Stimulated activated CD4-positive, alpha-beta T cell treated with anti-CD3 and anti-CD28 coated beads, Interleukin-1b, Interleukin-23, amount 100 ng/mL, for 48 hours (primary cell): ENCODE measurements around the gene RNF135.
"Not testable (repeated sequence)": the region's sequence is repeated elsewhere in the genome, so short reads cannot be mapped to it uniquely, and the experiment has no call there.

Experiments
- DNase-seq: peaks from one replicate; pipeline ENCODE4 v3.0.0-alpha.2; 2020

The RNF135 gene

DNA sequence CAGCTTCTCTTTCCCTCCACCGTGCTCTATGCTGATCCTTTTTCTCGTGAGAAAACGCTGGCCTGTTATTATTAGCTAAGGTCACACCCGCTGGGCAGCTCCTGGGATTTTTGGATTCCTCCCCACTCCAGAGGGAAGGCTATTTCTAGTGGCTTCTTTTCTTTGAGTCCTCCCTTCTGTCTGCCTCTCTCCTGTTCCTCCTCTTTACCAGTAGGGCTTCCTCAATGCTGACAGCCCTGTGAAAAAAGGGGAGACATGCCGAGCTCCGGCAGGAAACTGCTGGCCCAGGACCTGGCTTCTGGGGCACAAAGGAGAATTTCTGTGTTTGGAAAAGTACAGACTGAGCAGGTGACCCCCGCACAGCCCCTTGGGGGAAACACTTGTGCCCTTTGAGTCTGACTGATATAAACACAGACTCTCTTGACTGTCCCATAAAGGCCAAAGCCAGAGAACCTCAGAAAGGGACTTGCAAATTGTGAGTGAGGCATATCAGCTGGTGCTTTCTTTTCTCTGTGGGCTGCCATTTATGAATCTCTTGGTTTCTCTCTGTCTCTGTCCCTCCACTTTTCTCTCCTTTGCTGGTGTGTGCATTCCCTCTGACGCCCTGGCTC is 14.0 kb upstream of the RNF135 start:
- DNase-seq: no peak

DNA sequence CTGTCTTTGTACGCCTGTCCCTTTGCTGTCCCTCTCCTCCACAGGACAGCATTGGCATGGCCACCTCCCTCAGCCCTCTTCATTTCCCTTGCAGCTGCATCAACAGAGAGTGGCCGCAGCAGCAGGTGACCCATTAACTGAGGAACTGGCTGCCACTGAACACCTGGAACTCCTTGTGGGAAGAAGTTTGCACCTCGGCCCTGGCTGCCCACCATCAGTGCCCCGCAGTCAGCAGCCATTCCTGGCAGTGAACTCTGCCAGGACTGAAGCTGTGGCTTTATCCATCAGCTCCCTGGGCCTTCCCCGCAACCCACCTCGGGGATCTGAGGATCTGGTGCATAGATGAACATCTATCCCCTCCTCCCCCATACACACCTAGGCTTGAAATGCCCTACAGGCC is 13.1 kb upstream of the RNF135 start:
- no peak for DNase-seq

DNA sequence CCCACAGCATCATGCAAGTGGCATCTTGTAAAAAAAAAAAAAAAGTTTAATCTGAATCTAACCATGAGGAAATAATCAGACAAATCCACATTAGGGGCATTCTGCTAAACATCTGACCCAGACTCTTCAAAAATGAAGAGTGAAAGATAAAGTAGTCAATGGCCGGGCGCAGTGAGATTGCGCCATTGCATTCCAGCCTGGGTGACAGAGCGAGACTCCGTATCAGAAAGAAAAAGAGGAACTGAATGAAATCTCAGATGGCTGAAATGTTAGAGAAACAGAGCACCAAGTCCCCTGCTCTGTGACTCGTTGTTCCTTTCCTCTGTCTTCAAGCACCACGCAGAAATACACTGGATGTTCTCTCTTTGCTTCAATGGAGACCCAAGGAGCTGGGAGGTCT is 12.7 kb upstream of the RNF135 start:
- no peak for DNase-seq

DNA sequence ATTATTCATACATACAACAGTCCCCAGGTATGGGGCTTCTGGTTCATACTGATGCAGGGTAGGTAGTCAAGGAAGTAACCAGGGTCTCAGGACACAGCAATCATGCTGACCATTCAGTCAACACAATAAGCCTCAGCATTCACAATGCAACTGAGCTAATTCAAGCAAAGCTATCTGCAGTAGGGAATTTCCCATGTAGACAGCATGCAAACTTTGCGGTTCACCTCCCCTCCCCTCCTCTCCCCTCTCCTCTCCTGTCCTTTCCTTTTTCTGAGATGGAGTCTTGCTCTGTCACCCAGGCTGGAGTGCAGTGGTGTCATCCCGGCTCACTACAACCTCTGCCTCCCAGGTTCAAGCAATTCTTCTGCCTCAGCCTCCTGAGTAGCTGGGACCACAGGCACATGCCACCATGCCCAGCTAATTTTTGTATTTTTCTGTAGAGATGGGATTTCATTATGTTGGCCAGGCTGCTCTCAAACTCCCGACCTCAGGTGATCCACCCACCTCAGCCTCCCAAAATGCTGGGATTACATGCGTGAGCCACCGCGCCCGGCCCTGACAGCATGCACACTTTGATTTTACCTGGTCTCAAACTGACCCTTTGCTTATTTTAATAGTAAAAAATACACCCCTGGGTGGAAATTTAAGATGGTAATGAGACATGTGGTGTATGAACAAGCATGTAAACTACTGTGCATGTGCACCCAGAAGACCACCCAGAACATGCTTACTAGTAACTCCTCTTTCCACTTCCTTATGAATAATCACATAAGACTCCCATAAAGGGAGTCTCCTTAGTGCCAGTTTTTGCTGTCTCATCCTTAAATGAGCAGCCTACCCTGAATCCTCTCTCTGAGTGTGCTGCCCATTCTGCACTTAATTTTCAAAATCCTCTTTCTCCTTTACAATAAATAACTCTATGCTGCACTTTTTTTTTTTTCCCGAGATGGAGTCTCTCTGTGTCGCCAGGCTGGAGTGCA is 9.3 kb upstream of the RNF135 start:
- DNase-seq: no peak

DNA sequence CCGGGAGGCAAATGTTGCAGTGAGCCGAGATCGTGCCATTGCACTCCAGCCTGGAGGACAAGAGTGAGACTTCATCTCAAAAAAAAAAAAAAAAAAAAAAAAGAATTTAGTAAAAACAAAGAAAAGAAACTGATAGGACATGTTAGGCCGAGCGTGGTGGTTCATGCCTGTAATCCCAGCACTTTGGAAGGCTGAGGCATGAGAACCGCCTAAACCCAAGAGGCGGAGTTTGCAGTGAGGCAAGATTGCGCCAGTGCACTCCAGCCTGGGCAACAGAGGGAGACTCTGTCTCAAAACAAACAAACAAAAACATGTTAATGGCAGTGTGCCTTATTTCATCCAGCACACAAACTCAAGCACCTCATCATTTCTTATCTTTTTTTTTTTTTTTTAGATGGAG is 6.5 kb upstream of the RNF135 start:
- not testable (repeated sequence) for DNase-seq

DNA sequence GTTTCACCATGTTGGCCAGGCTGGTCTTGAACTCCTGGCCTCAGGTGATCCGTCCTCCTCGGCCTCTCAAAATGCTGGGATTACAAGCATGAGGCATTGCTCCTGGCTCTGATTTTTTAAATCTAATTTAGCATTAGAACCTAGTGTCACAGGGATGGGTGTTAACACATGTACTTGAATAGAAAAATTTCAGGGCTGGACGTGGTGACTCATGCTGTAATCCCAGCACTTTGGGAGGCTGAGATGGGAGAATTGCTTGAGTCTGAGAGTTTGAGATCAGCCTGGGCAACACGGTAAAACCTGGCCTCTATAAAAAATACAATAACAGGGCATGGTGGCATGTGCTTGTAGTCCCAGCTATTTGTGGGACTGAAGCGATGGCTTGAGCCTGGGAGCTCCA is 6.0 kb upstream of the RNF135 start:
- no peak for DNase-seq

DNA sequence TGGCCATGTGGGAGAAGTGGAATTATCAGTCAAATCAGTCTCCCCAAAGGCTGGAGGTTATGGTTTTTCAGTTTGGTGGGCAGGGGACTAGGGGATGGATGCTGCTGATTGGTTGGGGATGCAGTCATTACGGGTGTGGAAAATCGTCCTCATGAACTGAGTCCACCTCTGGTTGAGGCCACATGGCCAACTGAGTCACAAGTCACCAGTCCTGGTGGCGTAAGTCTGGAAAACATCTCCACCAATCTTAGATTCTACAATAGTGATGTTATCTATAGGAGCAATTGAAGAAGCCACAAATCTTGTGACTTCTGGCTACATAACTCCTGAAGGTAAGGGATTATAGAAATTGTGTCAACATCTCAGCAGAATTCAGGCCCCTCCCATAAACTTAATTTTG is 5.2 kb upstream of the RNF135 start:
- no peak for DNase-seq

DNA sequence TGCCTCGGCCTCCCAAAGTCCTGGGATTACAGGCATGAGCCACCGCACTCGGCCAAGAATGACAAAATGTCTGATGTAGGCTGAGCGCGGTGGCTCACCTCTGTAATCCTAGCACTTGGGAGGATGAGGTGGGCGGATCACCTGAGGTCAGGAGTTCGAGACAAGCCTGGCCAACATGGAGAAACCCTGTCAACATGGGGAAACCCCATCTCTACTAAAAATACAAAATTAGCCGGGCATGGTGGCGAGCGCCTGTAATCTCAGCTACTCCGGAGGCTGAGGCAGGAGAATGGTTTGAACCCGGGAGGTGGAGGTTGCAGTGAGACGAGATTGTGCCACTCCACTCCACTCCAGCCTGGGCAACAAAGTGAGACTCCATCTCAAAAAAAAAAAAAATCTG is 2.9 kb upstream of the RNF135 start:
- not testable (repeated sequence) for DNase-seq

DNA sequence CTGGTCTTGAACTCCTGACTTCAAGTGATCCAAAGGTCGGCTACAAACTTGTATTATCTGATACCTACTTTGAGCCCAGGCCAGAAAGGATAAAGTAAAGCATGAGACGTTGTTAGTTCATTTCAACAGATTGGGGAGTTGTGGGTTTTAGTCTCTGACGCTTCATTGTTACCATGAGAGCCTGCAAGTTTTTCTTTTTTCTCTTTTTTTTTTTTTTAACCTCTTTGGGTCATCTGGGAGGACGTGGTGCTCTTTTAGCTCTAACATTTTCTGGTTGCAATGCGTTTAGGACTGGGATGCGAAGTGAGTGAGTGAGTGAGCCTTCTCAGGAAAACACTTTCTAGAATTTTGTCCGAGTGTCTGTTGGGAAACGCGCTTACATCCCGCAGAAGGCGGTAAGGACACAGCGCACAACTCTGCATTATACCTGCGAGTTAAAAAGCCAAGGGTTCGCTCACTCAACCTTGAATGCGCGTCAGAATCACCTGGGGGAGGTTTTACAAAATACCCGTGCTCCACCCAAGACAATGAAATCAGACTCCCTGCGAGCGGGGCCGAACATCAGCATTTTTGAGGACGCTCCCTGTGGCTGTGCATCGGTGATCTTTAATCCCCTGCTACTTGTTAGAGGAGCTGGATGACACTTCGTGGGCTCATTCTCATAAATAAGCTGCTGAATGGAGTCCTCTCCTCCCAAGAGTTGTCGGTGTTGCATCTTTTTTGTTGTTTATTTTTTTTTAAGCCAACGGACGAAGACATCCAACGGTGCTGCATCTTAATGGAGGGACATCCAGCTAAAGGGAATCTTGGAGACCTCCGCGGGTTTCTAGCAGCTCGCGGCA is 629 bp upstream of the RNF135 start:
- DNase-seq: peak; percentile 7

DNA sequence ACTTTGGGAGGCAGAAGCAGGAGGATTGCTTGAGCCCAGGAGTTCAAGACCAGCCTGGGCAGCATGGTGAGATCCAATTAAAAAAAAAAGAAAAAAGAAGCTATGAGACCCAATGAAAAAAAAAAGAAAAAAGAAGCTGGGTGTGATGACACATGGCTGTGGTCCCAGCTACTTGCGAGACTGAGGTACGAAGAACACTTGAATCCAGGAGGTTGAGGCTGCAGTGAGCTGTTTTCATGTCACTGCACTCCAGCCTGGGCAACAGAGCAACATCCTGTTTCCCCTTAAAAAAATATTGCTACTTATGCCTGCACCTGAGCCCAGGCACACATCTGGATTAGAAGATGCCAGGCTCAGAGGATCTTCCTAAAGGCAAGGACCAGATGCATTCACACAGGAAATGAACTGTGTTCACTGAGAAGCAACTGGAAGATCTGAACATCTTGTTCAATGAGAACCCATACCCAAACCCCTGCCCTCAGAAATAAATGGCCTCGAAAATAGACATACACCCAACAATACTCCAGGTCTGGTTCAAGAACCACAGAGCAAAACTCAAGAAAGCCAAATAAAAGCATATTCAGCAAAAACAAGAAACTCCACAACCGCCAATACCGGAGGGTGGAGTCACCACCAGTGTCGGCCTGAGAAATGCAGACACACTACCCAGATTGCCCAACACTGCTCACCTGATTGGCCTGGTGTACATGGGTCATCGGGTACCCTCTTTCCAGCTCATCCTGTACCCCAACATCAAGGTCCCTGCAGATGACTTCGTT is 4.4 kb downstream of the RNF135 start:
- DNase-seq: no peak

DNA sequence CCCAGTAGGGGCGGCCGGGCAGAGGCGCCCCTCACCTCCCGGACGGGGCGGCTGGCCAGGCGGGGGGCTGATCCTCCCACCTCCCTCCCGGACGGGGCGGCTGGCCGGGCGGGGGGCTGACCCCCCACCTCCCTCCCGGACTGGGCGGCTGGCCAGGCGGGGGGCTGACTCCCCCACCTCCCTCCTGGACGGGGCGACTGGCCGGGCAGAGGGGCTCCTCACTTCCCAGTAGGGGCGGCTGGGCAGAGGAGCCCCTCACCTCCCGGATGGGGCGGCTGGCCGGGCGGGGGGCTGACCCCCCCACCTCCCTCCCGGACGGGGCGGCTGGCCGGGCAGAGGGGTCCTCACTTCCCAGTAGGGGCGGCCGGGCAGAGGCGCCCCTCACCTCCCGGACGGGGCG is 9.1 kb downstream of the RNF135 start:
- not testable (repeated sequence) for DNase-seq

DNA sequence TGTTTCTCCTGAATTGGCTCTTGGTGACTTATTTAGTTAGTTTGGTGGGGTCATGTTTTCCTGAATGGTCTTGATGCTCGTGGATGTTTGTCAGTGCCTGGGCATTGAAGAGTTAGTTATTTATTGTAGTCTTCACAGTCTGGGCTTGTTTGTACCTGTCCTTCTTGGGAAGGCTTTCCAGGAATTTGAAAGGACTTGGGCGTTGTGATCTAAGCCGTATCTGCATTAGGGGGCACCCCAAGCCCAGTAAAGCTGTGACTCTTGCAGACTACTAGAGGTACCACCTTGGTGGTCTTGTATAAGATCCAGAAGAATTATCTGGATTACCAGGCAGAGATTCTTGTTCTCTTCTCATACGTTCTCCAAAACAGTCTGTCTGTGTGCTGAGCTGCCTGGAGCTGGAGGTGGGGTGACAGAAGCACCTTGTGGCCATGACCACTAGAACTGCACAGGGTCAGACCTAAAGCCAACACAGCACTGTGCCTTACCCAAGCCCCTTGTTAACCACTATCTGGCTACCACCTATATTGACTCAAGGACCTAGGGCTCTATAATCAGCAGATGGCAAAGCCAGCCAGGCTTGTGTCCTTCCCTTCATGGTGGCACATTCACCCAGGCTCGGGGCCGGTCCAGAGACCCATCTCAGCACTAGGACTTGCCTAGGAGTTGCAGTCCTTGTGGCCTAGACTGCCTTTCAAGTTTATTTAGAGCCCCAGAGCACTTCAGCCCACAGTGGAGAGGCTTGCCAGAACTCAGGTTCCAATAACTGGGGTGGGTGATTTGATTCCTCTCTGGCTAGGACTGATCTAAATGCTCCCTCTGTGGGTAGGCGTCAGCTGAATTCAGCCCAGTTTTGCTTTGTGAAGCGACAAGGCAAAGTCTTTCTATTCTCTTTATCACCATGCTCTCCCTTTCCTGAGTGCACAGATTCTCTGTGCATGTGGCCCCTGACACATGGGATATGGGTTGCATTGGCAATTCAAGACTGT is 11.0 kb downstream of the RNF135 start:
- no peak for DNase-seq

DNA sequence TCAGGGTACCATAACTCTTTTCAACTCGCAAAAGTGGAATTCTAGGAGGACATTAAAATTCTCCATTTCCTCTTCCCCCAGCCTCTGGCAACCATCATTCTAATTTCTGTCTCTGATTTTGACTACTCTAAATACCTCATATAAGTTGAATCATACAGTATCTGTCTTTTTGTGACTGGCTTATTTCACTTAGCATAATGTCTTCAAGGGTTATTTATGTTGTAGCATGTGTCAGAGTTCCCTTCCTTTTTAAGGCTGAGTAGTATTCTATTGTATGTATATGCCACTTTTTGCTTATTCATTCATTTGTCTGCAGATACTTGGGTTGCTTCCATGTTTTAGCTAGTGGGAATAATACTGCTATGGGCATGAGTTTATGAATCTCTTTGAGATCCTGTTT is 12.0 kb downstream of the RNF135 start:
- DNase-seq: no peak

DNA sequence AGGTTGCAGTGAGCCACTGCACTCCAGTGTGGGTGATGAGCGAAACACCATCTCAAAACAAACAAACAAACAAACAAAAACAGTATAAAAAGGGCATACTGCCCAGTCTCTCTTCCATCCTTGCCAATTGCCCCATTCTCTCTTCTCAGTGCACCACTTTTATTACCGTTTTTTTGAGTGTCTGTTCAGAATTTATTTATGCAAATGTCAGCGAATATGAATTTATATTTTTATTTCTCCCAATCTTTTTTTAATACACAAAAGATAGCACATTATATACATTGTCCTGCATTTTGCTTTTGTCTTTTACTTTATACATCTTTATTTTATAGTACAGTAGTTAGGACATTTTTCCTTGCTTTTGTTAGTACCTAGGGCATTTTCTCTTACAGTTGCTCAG is 19.6 kb downstream of the RNF135 start:
- no peak for DNase-seq

DNA sequence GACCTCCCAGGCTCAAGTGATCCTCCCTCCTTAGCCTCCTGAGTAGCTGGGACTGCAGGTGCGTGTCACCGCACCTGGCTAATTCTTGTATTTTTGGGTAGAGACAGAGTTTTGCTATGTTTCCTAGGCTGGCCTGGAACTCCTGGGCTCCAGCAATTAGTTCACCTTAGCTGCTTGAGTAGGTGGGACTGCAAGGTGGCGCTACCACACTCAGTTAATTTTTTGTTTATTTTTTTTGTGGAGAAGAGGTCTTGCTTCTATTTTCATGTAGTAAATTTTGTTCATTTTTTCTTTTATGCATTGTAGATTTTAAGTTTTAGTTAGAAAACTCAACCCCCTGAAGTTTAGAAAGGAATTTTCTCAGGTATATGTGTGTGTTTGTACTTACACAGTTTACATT is 21.7 kb downstream of the RNF135 start:
- DNase-seq: no peak

DNA sequence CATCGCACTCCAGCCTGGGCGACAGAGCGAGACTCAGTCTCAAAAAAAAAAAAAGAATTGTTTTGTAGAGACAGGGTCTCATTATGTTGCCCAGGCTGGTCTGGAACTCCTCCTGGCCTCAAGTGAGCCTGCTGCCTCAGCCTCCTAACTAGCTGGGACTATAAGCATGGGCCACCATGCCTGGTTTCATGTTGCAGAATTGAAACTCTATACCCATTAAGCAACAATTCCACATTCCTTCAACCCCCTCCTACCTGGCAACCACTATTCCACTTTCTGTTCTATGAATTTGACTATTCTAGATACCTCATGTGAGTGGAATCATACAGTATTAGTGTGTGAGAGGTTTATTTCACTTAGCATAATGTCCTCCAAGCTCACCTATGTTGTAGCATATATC is 24.5 kb downstream of the RNF135 start:
- no peak for DNase-seq

DNA sequence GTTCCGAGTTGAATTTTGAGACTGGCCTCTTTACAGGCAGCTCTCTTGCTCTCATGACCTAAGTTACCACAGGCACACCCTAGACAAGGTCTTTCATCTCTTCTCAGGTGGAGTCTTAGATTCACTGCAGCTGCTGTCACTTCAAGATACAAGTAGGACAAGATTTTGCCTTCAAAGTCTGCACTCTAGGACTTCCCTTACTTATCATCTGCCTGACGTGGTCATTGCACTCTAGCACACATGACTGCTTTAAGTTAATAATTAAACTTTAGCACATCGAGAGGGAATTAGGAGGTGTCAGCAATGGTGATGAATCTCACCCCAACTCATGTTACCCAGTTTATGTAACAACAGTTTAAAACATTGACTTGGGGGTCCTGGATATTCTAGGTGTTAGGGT is 25.6 kb downstream of the RNF135 start:
- DNase-seq: no peak

DNA sequence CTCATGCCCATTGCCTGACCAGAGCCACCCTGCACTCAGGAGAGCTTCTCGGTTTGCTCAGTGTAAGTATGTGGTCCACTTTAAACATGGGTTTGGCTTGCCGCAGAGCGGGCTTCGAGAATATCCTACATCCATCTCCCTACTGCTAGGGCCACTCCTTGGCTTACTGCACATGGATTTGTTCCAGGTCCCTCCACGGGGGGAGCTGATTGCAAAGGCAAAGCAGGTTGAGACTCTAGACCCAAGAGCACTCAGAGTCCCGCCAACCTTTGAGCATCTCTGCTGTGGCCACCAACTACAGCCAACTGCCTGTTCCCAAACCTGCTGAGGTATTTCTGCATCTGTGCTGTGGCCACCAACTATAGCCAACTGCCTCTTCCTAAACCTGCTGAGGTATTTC is 26.4 kb downstream of the RNF135 start:
- DNase-seq: no peak

DNA sequence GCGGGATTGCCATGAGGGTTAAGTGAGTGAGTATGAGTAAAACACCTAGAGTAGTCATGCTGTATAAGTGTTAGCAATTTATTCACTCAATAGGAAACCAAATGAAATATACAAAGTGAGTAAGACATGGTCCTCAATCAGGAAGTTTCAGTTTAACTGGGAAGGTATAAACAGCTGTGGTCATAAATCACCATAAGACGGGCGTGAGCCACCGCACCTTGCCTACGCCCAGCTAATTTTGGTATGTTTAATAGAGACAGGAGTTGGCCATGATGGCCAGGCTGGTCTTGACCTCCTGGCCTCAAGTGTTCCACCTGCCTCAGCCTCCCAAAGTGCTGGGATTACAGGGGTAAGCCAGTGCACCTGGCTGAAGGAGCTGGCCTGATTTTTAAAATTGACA is 27.0 kb downstream of the RNF135 start:
- DNase-seq: no peak

DNA sequence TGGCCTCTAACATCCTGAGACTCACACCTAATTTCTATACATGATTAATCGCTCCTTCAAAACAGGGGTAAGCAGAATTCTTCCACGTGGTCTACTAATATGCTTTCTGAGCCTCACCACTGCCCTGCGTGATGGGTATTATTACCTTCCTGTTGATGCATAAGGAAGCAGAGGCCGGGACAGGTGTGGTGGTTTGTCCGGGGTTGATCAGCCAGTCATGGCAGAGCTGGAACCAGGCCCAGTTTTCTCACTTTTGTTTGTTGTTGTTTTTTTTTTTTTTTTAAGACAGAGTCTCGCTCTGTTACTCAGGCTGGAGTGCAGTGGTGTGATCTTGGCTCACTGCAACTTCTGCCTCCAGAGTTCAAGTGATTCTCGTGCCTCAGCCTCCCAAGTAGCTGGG is 31.2 kb downstream of the RNF135 start:
- no peak for DNase-seq

DNA sequence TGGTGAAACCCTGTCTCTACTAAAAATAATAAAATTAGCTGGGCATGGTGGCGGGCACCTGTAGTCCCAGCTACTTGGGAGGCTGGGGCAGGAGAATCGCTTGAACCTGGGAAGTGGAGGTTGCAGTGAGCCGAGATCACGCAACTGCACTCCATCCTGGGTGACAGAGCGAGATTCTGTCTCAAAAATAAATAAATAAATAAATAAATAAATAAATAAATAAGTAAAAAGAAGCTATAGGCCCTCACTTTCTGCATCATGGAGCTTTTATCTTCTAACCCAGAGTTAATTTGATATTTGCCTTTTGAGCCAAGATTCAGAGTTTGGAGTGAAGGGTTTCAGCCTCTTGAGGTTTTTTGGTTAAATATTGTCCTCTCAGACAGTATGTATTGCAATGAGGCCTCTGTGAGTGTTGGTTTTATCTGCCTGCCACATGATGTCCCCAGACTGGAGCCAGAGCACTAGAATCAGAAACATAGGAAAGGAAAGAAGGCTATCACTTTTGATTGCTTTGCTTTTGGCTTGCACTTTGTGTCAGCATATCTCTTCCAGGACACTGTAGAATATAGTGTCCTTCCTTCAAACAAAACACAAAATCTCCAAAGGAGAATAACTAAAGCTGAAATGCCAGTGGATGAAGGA is 32.5 kb downstream of the RNF135 start:
- DNase-seq: no peak
